GM21825 (cell line): ENCODE measurements around the gene LSM7.
"Not testable (repeated sequence)": the region's sequence is repeated elsewhere in the genome, so short reads cannot be mapped to it uniquely, and the experiment has no call there.

Source experiments
- ATAC-seq: cut with Tn5 transposase; IDR thresholded peaks from one replicate; pipeline ENCODE4 v1.9.1; 2021; ENCODE audit warnings: mild to moderate bottlenecking, moderate library complexity; ENCODE audit not compliant: unreplicated experiment

The LSM7 gene

GRCh38 chr19:2281265-2282061 is 46.9 kb downstream of the LSM7 start:
- not testable (repeated sequence) for ATAC-seq

GRCh38 chr19:2280633-2281264 is 47.6 kb downstream of the LSM7 start:
- no peak for ATAC-seq

- ATAC-seq = no peak
Measured at GRCh38 chr19:2278459-2279158, 49.8 kb downstream of the LSM7 start.

GRCh38 chr19:2277138-2277537 is 51.2 kb downstream of the LSM7 start:
- no peak for ATAC-seq

GRCh38 chr19:2276429-2276986 is 51.9 kb downstream of the LSM7 start:
- no peak for ATAC-seq

GRCh38 chr19:2275588-2276428 is 52.6 kb downstream of the LSM7 start:
- no peak for ATAC-seq

- no peak for ATAC-seq
Measured at GRCh38 chr19:2274931-2275535, 53.4 kb downstream of the LSM7 start.

- ATAC-seq = no peak
Measured at GRCh38 chr19:2274185-2274711, 54.1 kb downstream of the LSM7 start.

GRCh38 chr19:2273356-2274184 is 54.8 kb downstream of the LSM7 start:
- ATAC-seq = peak; percentile 30
